Heart left ventricle (tissue), 16 donors: ENCODE results near the gene VSIG8. TPM values are rescaled to one million over a fixed set of nuclear protein-coding genes. Genes with fewer than 3 reads are reported as not detected.

Experiments
- ATAC-seq, 4 donors: fragments of 200-7000 bp; cut with Tn5 transposase; one replicate each; pipeline ENCODE4 v1.9.1; 2020 to 2022; ENCODE audit warnings: moderate library complexity in 4 of 4, mild to moderate bottlenecking in 3 of 4, moderate number of reproducible peaks in 1 of 4
- DNase-seq, 5 donors: peaks; one replicate each; pipeline ENCODE4 v3.0.0-alpha.2; 2020
- H3K27ac ChIP-seq, 12 donors: fragments of 200-600 bp; sonication (generic) in 4 of 12; one replicate each; pipeline versions ENCODE4 v1.5.0 to v1.8.0; 2016 to 2022; ENCODE audit warnings: mild to moderate bottlenecking in 2 of 12
- H3K27me3 ChIP-seq, 9 donors: fragments of 200-600 bp; sonication (generic) in 2 of 9; one replicate each; pipeline versions ENCODE4 v1.5.1 to v1.8.0; 2016 to 2022; ENCODE audit warnings: mild to moderate bottlenecking in 3 of 9
- H3K36me3 ChIP-seq, 9 donors: fragments of 200-600 bp; sonication (generic) in 2 of 9; one replicate each; pipeline versions ENCODE4 v1.5.0 to v1.8.0; 2018 to 2022; ENCODE audit warnings: mild to moderate bottlenecking in 2 of 9
- H3K4me1 ChIP-seq, 12 donors: fragments of 200-600 bp; sonication (generic) in 4 of 12; one replicate each; pipeline versions ENCODE4 v1.5.0 to v1.8.0; 2016 to 2022; ENCODE audit warnings: mild to moderate bottlenecking in 3 of 12
- H3K4me3 ChIP-seq, 12 donors: fragments of 200-600 bp; sonication (generic) in 4 of 12; one replicate each; pipeline versions ENCODE4 v1.5.0 to v1.8.0; 2017 to 2022; ENCODE audit warnings: mild to moderate bottlenecking in 9 of 12, moderate library complexity in 4 of 12
- H3K9me3 ChIP-seq, 12 donors: fragments of 200-600 bp; sonication (generic) in 4 of 12; one replicate each; pipeline versions ENCODE4 v1.5.0 to v1.8.0; 2016 to 2022; ENCODE audit warnings: mild to moderate bottlenecking in 1 of 12
- POLR2A ChIP-seq, 2 donors: fragments of 450-650 bp; IDR thresholded peaks; one replicate each; pipeline ENCODE4 v1.6.1; 2017; ENCODE audit warnings: antibody characterized with exemption in 2 of 2, mild to moderate bottlenecking in 2 of 2, moderate library complexity in 2 of 2
- WGBS, 4 donors: extraction: QIAGEN DNeasy Blood & Tissue Kit in 2 of 4; methylation state at CpG; one replicate each; pipeline versions ENCODE4 v1.1.5 to v1.1.7; 2013 to 2018; 5-methylcytosine and 5-hydroxymethylcytosine counted together
- intact Hi-C, 10 donors: fragments of 100-400 bp; cut with DNase I; formaldehyde crosslinking; loops; one replicate each; pipeline versions ENCODE4 v1.11.1 to v1.14.2; 2022
- polyA plus RNA-seq, 2 donors: library from polyadenylated mRNA; stranded (reverse); fragments of 200-250 nt; gene quantifications; one replicate each; pipeline ENCODE4 v1.2.3, GENCODE V29; 2013
- total RNA-seq, 9 donors: library from RNA; depleted of rRNA in 2 of 9; stranded (reverse); fragments of >200 nt in 2 of 9; fragmentation: NEBNext Ultra II Directional in 3 of 9; extraction: Animal tissue kit (Norgen Biotek cat#: 25700) in 3 of 9; gene quantifications; one replicate each; pipeline versions ENCODE4 v1.1.0 to v1.2.4, GENCODE V29; 2016 to 2023
- TF ChIP-seq, protein P1 (sequence below), 12 donors: fragments of 200-600 bp; sonication (generic) in 4 of 12; IDR thresholded peaks; one replicate each; pipeline versions ENCODE4 v1.5.0 to v1.8.0; 2018 to 2022; ENCODE audit warnings: antibody characterized with exemption in 12 of 12, mild to moderate bottlenecking in 5 of 12
- donor health status: ischemic (EF 13 %, LVEDD 7.1; RV severe dilation, severe dysfunction).
- donor health status: healthy with polysubstance abuse.
- donor health status: DM: no; HTN: yes; CAD: no.
- donor health status: DM: no; HTN: no; CAD: no.
- donor health status: ischemic (EF 25% LVEDD 6.9; RV normal size, moderate dysfunction).
- donor health status: ischemic (EF 25% LVEDD 5.7; RV mildly dilated, moderate dysfunction).
- donor health status: healthy.
- donor health status: DM: yes; HTN: yes; CAD: no.
- donor health status: ischemic (EF 35%, LVEDD 5.7; RV mildly dilated, moderate dysfunction).
- donor health status: nonischemic (EF 11% LVEDD 7.7; RV severe dilation, severe dysfunction).
- donor health status: DM: yes; HTN: yes; CAD: no.
- donor health status: PGD.
- donor health status: ischemic (EF 29% LVEDD 5.4; RV normal size, mild dysfunction).
- donor health status: nonischemic (EF 23%, LVEDD 6.1; RV moderate dilation, normal function).

Gene VSIG8
- total and polyA plus RNA-seq, 11 donors, result 0.27 TPM; not detected in 10

- 52 to 83% (median 77%) methylated on average over 9 of the region's 9 CpGs for WGBS, 4 donors
- intact Hi-C loops, result no loop called here
- Histone ChIP-seq H3K36me3 (no peaks in the 10 kb centered on the region), H3K4me3 (no peak overlapping the region), H3K4me1 (peaks cover 0 to 39% (median 0%) of the 10 kb centered on the region in 12 donors), H3K27me3 (peaks cover 0 to 21% (median 0%) of the 10 kb centered on the region in 9 donors), H3K27ac (no peak overlapping the region), H3K9me3 (no peaks in the 10 kb centered on the region)
- peak in 1 of 4 donors; percentile 73 for ATAC-seq
- no peak for DNase-seq
- no peak for TF ChIP-seq POLR2A (IDR thresholded peaks at IDR 0.05)
- TF ChIP-seq, protein P1, sequence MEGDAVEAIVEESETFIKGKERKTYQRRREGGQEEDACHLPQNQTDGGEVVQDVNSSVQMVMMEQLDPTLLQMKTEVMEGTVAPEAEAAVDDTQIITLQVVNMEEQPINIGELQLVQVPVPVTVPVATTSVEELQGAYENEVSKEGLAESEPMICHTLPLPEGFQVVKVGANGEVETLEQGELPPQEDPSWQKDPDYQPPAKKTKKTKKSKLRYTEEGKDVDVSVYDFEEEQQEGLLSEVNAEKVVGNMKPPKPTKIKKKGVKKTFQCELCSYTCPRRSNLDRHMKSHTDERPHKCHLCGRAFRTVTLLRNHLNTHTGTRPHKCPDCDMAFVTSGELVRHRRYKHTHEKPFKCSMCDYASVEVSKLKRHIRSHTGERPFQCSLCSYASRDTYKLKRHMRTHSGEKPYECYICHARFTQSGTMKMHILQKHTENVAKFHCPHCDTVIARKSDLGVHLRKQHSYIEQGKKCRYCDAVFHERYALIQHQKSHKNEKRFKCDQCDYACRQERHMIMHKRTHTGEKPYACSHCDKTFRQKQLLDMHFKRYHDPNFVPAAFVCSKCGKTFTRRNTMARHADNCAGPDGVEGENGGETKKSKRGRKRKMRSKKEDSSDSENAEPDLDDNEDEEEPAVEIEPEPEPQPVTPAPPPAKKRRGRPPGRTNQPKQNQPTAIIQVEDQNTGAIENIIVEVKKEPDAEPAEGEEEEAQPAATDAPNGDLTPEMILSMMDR (IDR thresholded peaks at IDR 0.05), result no peak
Observed at GRCh38 chr1:159821171-159821867, 41.1 kb downstream of the VSIG8 start.

DNA sequence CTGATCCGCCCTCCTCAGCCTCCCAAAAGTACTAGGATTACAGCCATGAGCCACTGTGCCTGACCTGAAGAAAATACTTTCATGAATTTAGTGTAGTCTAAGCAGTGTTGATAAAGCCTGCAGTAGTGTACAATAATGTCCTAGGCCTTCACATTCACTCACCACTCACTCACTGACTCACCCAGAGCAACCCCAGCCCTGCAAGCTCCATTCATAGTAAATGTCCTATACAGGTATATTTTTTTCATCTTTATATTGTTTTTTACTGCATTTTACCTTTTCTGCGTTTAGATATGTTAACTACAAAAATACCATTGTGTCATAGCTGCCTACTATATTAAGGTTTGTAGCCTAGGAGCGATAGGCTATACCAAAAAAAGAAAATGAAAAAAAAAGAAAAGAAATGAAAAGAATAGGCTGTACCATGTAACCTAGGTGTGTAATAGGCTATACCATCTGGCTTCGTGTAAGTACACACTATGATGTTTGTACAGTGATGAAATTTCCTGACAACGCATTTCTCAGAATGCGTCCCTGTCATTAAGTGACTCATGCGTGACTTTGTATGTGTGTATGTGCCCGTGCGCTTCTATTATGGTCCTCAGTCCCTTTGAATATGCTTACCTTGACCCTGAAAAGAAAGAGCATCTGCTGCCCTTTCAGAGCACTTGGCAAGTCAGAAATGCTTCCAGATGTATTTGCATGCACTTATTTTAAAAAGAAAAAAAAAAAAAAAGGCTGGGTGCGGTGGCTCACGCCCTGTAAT, 45.0 kb downstream of the VSIG8 start:
- Histone ChIP-seq H3K27me3 (peaks cover 0 to 15% (median 0%) of the 10 kb centered on the region in 9 donors), H3K9me3 (no peaks in the 10 kb centered on the region), H3K27ac (no peak overlapping the region), H3K4me1 (peaks cover 0 to 7% (median 0%) of the 10 kb centered on the region in 12 donors), H3K4me3 (no peak overlapping the region), H3K36me3 (no peaks in the 10 kb centered on the region)
- intact Hi-C loops, result no loop called here
- DNase-seq (no peak), ATAC-seq (no peak)
- 86 to 92% (median 91%) methylated on average over 11 of the region's 11 CpGs for WGBS, 4 donors
- no peak for TF ChIP-seq POLR2A (IDR thresholded peaks at IDR 0.05)
- TF ChIP-seq, protein P1 (IDR thresholded peaks at IDR 0.05), result no peak

GRCh38 chr1:159815926-159816325, 46.5 kb downstream of the VSIG8 start:
- no peak for DNase-seq
- Histone ChIP-seq H3K9me3 (no peaks in the 10 kb centered on the region), H3K4me1 (peaks cover 0 to 1% (median 0%) of the 10 kb centered on the region in 12 donors), H3K27ac (no peak overlapping the region), H3K4me3 (no peak overlapping the region), H3K36me3 (no peaks in the 10 kb centered on the region), H3K27me3 (peaks cover 0 to 1% (median 0%) of the 10 kb centered on the region in 9 donors)
- intact Hi-C loops, result no loop called here
- ATAC-seq, result no peak
- TF ChIP-seq, protein P1 (IDR thresholded peaks at IDR 0.05), result no peak
- TF ChIP-seq POLR2A (IDR thresholded peaks at IDR 0.05), result no peak
- WGBS, 4 donors, result 90 to 95% (median 93%) methylated on average over 8 of the region's 8 CpGs

GRCh38 chr1:159804924-159805323, 57.5 kb downstream of the VSIG8 start:
- intact Hi-C loops, result loop anchor here in 3 of 10 donors (5.0 to 10.0 kb wide), 3 partner anchors 47 to 142 kb away; partner anchors contain the start of gene IGSF9 (in 2 of the 3)
- 30 to 54% (median 38%) methylated on average over 2 of the region's 2 CpGs for WGBS, 4 donors
- DNase-seq, result no peak
- Histone ChIP-seq H3K9me3 (no peaks in the 10 kb centered on the region), H3K27ac (no peak overlapping the region), H3K27me3 (no peaks in the 10 kb centered on the region), H3K4me3 (no peak overlapping the region), H3K4me1 (peaks cover 0 to 51% (median 0%) of the 10 kb centered on the region in 12 donors), H3K36me3 (no peaks in the 10 kb centered on the region)
- ATAC-seq, result no peak
- TF ChIP-seq, protein P1 (IDR thresholded peaks at IDR 0.05), result no peak
